Thymus (tissue), 11 donors: Measurements from ENCODE around the gene IZUMO2. TPM values are rescaled to one million over a fixed set of nuclear protein-coding genes. Genes with fewer than 3 reads are reported as not detected.
A peak's percentile ranks its signal among the peaks of the same experiment; 100 is the strongest.

Experiments used
- DNase-seq, 9 donors: peaks; one replicate each; pipeline ENCODE4 v3.0.0-alpha.2; 2013; ENCODE audit warnings: low spot score in 9 of 9, low read depth in 6 of 9, missing footprints in 1 of 9
- H3K27ac ChIP-seq, 2 donors: one replicate each; pipeline ENCODE4 v1.5.1; 2013; ENCODE audit warnings: control low read depth in 1 of 2, low read depth in 1 of 2, low read length in 1 of 2, mild to moderate bottlenecking in 1 of 2, moderate library complexity in 1 of 2
- H3K27me3 ChIP-seq, 2 donors: one replicate each; pipeline ENCODE4 v1.5.1; 2013; ENCODE audit warnings: low read length in 1 of 2; ENCODE audit not compliant: control insufficient read depth in 2 of 2, insufficient read depth in 1 of 2
- H3K36me3 ChIP-seq, 2 donors: one replicate each; pipeline ENCODE4 v1.5.1; 2013; ENCODE audit warnings: low read length in 1 of 2, mild to moderate bottlenecking in 1 of 2, moderate library complexity in 1 of 2; ENCODE audit not compliant: control insufficient read depth in 2 of 2, insufficient read depth in 2 of 2
- H3K4me1 ChIP-seq, 2 donors: one replicate each; pipeline ENCODE4 v1.5.1; 2013; ENCODE audit warnings: low read length in 2 of 2; ENCODE audit not compliant: control insufficient read depth in 2 of 2, insufficient read depth in 2 of 2
- H3K4me3 ChIP-seq, 2 donors: one replicate each; pipeline ENCODE4 v1.5.1; 2013; ENCODE audit warnings: low read length in 2 of 2, control low read depth in 1 of 2, mild to moderate bottlenecking in 1 of 2
- H3K9me3 ChIP-seq, 2 donors: one replicate each; pipeline ENCODE4 v1.5.1; 2013; ENCODE audit warnings: low read length in 1 of 2, mild to moderate bottlenecking in 1 of 2; ENCODE audit not compliant: control insufficient read depth in 2 of 2, insufficient read depth in 1 of 2
- whole genome bisulfite sequencing: extraction: QIAGEN DNeasy Blood & Tissue Kit; methylation state at CpG from one replicate; pipeline ENCODE4 v1.1.7; 2013; 5-methylcytosine and 5-hydroxymethylcytosine counted together
- polyA plus RNA-seq: library from polyadenylated mRNA; stranded (reverse); fragments of 200-250 nt; gene quantifications from one replicate; pipeline ENCODE4 v1.2.3, GENCODE V29; 2013
- total RNA-seq: library from RNA; stranded (reverse); fragments of 120-200 nt; gene quantifications from one replicate; pipeline ENCODE4 v1.2.4, GENCODE V29; 2013
- donor health status: healthy.

IZUMO2 gene
- total and polyA plus RNA-seq, 2 donors, result not detected

DNA sequence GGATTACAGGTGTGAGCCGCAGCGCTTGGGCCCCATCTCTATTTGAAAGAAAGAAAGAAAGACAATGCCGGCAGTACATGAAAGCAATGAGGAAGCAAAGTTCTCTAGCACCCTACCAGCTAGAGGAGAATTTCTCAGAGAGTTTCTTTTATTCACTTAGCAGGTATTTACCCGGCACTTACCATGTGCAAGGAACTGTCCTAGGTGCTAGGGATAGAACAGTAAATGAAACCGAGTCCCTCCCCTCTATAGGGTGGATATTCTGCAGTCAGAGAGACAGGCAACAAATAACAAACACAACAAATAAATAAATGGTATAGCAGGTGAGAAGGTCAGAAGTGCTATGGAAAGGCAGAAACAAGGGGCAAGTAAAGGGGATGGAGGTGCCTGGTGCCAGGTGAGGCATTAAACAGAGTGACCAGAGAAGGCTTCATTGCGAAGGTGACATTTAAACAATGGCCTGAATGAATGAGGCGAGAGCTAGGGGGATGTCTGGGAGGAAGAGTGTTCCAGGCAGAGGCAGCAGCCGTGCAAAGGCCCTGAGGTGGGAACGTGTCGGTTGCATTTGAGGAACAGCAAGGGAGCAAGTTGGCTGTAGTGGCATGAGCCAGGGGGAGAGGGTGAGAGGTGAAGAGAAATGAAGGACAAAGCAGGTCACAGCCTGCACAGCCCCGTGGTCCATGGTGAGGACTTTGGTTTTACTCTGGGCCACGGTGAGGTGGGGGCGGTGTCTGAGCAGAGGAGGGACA, 29.6 kb upstream of the IZUMO2 start:
- no peak overlapping the region for H3K4me3 ChIP-seq
- WGBS, result 72% methylated on average over 13 of the region's 13 CpGs
- no peaks in the 10 kb centered on the region for H3K9me3 ChIP-seq
- DNase-seq, result no peak
- no peaks in the 10 kb centered on the region for H3K36me3 ChIP-seq
- H3K27me3 ChIP-seq, result no peaks in the 10 kb centered on the region
- no peaks in the 10 kb centered on the region for H3K4me1 ChIP-seq
- no peak overlapping the region for H3K27ac ChIP-seq

DNA sequence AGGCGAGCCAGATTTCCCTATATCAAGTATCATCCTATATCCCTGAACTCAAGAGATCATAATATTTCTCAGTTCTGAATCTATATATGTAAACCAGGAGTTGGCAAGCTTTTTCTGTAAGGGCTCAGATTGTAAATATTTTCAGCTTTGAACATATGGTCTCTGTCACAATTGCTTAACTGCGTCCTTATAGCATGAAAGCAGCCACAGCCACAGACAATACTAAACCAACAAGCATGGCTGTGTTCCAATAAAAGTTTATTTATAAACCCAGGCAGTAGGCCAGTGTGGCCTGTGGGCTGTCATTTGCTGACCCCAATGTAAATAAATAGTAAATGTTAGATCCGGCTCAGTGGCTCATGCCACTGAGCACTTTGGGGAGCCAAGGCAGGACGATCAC, 28.1 kb upstream of the IZUMO2 start:
- Histone ChIP-seq H3K27ac (no peak overlapping the region), H3K9me3 (no peaks in the 10 kb centered on the region), H3K4me1 (no peaks in the 10 kb centered on the region), H3K27me3 (no peaks in the 10 kb centered on the region), H3K36me3 (no peaks in the 10 kb centered on the region), H3K4me3 (no peak overlapping the region)
- WGBS, result 86% methylated on average over 4 of the region's 4 CpGs
- DNase-seq, result no peak

DNA sequence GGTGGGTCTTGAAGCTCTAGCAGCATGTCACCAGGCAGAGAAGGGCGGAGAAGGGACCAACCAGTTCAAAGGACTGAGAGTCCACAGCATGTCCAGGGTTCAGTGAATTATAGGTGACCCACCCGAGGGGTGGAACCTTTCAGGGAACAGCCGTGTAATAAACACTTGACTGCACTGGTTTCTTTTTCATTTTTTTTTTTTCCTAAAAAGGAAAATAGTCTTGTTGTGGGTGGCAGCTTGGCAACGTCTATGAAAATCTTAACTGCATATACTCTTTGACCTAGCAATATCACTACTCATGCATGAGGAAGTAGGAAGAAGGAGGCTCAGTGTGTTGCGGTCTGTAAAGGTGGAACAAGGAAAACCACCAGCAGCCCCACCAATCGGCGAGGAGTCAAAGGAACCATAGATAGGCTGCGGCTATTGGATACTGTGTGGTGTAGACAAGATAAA, 27.4 kb upstream of the IZUMO2 start:
- no peaks in the 10 kb centered on the region for H3K4me1 ChIP-seq
- 78% methylated on average over 8 of the region's 8 CpGs for WGBS
- H3K36me3 ChIP-seq, result no peaks in the 10 kb centered on the region
- H3K27ac ChIP-seq, result no peak overlapping the region
- H3K9me3 ChIP-seq, result no peaks in the 10 kb centered on the region
- DNase-seq, result no peak
- no peaks in the 10 kb centered on the region for H3K27me3 ChIP-seq
- no peak overlapping the region for H3K4me3 ChIP-seq

DNA sequence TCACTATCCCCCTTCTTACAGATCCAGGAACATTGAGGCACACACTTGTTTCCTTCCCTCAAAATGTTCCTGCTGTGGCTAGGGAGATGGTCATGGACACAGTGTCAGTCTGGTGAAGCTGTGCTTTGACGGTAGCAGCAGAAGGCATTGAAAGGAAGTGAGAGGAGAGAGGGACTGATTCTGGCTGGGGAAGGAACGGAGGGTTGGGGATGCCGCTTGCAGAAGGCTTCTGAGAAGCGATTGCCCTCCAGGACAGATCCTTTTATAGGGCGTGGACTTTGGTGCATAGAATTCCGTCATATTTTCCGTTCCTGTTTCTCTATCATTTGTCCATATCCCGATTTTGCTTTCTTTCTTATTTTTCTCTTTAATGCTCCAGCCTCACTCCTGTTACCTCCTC, 26.2 kb upstream of the IZUMO2 start:
- WGBS, result 80% methylated on average over 8 of the region's 8 CpGs
- H3K4me3 ChIP-seq, result no peak overlapping the region
- DNase-seq, result no peak
- H3K36me3 ChIP-seq, result no peaks in the 10 kb centered on the region
- H3K27me3 ChIP-seq, result no peaks in the 10 kb centered on the region
- no peaks in the 10 kb centered on the region for H3K4me1 ChIP-seq
- H3K27ac ChIP-seq, result no peak overlapping the region
- no peaks in the 10 kb centered on the region for H3K9me3 ChIP-seq

DNA sequence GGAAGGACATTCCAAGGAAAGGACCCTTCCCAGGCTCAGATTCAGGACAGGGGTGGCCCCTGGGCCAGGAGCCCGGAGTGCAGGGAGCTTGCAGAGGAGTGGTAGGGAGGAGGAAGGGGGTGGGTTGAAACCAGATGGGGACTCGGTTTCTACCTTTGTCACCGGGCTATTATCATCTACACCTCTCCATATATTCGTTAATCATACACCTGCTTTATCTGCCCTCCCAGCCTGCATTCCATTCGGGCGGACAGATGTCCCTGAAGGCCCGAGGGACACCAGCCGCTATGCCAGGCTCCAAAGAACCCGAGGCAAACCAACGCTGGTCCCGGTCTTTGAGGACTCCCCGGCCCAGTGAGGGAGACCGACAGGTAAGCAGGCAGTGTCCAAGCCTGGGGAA, 24.9 kb upstream of the IZUMO2 start:
- no peaks in the 10 kb centered on the region for H3K4me1 ChIP-seq

DNA sequence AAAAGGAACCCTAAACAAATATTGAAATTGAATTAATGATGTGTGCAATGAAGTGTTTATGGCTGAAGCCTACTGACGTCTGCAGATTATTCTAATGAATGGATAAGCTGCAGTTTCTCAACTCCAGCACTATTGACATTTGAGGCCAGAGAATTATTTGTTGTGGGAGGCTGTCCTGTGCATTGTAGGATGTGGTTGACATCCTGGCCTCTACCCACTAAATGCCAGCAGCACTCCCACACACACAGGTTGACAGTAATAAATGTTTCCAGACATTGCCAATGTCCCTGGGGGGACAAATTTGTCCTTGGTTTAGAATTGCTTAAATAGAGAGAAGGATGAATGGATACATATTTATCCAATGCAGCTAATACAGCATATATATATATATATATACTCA, 21.1 kb upstream of the IZUMO2 start:
- Histone ChIP-seq H3K27me3 (no peaks in the 10 kb centered on the region), H3K36me3 (no peaks in the 10 kb centered on the region), H3K4me1 (no peaks in the 10 kb centered on the region), H3K27ac (no peak overlapping the region), H3K4me3 (no peak overlapping the region), H3K9me3 (no peaks in the 10 kb centered on the region)
- DNase-seq, result no peak
- 45% methylated on average over 1 of the region's 1 CpG for WGBS

More for the DNA sequence above, 24.9 kb upstream of the IZUMO2 start:
- H3K27me3 ChIP-seq, result no peaks in the 10 kb centered on the region
- no peaks in the 10 kb centered on the region for H3K9me3 ChIP-seq
- DNase-seq, result no peak
- no peak overlapping the region for H3K27ac ChIP-seq
- 90% methylated on average over 13 of the region's 13 CpGs for WGBS
- H3K4me3 ChIP-seq, result no peak overlapping the region
- no peaks in the 10 kb centered on the region for H3K36me3 ChIP-seq

DNA sequence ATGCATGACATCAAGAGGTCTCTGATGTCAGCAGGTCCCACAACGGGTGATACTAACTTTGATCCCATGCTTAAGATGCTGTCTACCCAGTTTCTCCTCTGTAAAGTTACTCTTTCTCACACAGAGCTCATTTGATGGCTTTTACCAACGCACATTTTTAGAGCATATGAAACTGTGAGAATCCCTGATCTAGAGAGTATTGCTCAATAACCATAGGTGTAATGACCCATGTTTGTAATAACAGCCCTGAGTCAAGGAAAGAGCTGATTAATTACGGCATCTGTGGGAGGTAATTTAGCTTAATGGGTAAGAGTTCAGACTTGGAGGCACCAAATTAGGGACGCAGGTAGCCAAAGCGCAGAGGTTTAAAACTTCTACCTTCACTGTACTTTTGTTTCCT, 18.0 kb upstream of the IZUMO2 start:
- 87% methylated on average over 5 of the region's 5 CpGs for WGBS
- no peak for DNase-seq

DNA sequence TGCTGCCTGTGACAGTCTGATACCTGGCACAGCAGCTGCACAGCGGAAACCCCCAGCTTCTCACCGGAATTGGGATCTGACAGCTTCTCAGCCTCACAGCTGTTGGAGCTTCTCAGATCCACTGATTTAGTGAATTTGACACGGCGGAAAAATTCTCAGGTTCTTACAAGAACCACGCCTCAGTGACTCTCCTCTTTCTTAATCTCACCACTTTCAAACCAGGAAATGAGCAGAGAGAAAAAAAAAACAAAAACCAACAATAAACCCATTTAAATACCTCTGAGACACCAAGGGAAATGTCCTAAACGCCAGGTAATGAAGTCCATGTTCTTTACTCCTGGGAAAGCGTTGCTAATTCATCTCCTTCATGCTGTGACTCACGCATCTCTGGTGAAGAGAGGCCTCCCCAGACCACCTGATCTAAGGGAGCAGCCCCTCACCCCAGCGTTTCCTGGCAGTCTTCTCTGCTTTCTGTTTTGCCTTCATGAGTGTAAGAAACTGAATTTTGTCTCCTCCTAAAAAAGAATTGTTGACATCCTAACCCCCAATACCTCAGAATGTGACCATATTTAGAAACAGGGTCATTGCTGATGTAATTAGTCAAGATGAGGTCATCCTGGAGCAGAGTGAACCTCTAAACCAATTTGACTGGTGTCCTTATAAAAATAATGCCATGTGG, 15.9 kb upstream of the IZUMO2 start:
- H3K4me3 ChIP-seq, result no peak overlapping the region
- WGBS, result 68% methylated on average over 9 of the region's 9 CpGs
- H3K27me3 ChIP-seq, result no peaks in the 10 kb centered on the region
- no peaks in the 10 kb centered on the region for H3K9me3 ChIP-seq
- peak overlapping the region in 1 of 2 donors; percentile 71 for H3K27ac ChIP-seq
- peak in 1 of 9 donors; percentile 19 for DNase-seq
- no peaks in the 10 kb centered on the region for H3K4me1 ChIP-seq
- H3K36me3 ChIP-seq, result no peaks in the 10 kb centered on the region

More for the DNA sequence above, 18.0 kb upstream of the IZUMO2 start:
- H3K27me3 ChIP-seq, result no peaks in the 10 kb centered on the region
- H3K36me3 ChIP-seq, result no peaks in the 10 kb centered on the region
- no peaks in the 10 kb centered on the region for H3K4me1 ChIP-seq
- no peak overlapping the region for H3K27ac ChIP-seq
- H3K9me3 ChIP-seq, result no peaks in the 10 kb centered on the region
- H3K4me3 ChIP-seq, result no peak overlapping the region

DNA sequence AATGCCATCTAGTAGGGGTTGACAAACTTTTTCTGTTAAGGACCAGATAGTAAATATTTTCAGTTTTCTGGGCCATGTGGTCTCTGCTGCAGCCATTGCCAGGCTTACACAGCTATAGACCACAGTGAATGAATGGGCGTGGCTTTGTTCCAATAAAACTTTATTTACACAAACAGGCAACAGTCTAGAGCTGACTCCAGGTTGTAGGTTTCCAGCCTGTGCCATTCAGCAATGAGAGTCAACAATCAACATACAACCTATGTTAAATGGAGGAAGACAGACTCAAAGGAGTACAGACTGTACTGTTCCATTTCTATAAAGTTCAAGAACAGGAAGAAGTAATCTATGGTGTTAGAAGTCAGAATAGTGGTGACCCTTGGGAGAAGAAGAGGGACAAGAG, 15.2 kb upstream of the IZUMO2 start:
- Histone ChIP-seq H3K36me3 (no peaks in the 10 kb centered on the region), H3K27me3 (no peaks in the 10 kb centered on the region), H3K4me3 (no peak overlapping the region), H3K27ac (peak overlapping the region in 1 of 2 donors; percentile 71), H3K9me3 (no peaks in the 10 kb centered on the region), H3K4me1 (no peaks in the 10 kb centered on the region)
- WGBS, result 90% methylated on average over 1 of the region's 1 CpG
- no peak for DNase-seq
